IPS-15b (cell line): Measurements from ENCODE around the gene FOXD2.
"Not testable (repeated sequence)": the region's sequence is repeated elsewhere in the genome, so short reads cannot be mapped to it uniquely, and the experiment has no call there.

Source experiments
- H3K27me3 ChIP-seq: one replicate; pipeline ENCODE4 v1.6.1; 2013; ENCODE audit warnings: low read length; ENCODE audit not compliant: control insufficient read depth, insufficient read depth
- H3K36me3 ChIP-seq: one replicate; pipeline ENCODE4 v1.6.1; 2013; ENCODE audit warnings: low read length; ENCODE audit not compliant: control insufficient read depth, insufficient read depth
- H3K4me1 ChIP-seq: one replicate; pipeline ENCODE4 v1.6.1; 2013; ENCODE audit warnings: mild to moderate bottlenecking, low read length; ENCODE audit not compliant: control insufficient read depth, insufficient read depth
- H3K4me3 ChIP-seq: one replicate; pipeline ENCODE4 v1.5.1; 2013; ENCODE audit warnings: low read depth, low read length
- H3K9ac ChIP-seq: one replicate; pipeline ENCODE4 v1.6.1; 2013; ENCODE audit warnings: low read depth, mild to moderate bottlenecking, low read length
- H3K9me3 ChIP-seq: one replicate; pipeline ENCODE4 v1.6.1; 2013; ENCODE audit warnings: mild to moderate bottlenecking, low read length; ENCODE audit not compliant: control insufficient read depth, insufficient read depth

Gene FOXD2

GRCh38 chr1:47444297-47444561 is 6.4 kb downstream of the FOXD2 start:
- Histone ChIP-seq H3K9me3 (no peaks in the 10 kb centered on the region), H3K36me3 (no peaks in the 10 kb centered on the region), H3K9ac (no peak overlapping the region), H3K4me3 (peak overlapping the region; percentile 15), H3K4me1 (peaks cover 7% of the 10 kb centered on the region), H3K27me3 (peaks cover 100% of the 10 kb centered on the region)

- Histone ChIP-seq H3K27me3 (peaks cover 100% of the 10 kb centered on the region), H3K9me3 (no peaks in the 10 kb centered on the region), H3K9ac (no peak overlapping the region), H3K4me1 (peaks cover 7% of the 10 kb centered on the region), H3K4me3 (peak overlapping the region; percentile 30), H3K36me3 (no peaks in the 10 kb centered on the region)
Measured at GRCh38 chr1:47444562-47445465, 7.0 kb downstream of the FOXD2 start.

- H3K4me1 ChIP-seq: peaks cover 7% of the 10 kb centered on the region
- H3K4me3 ChIP-seq: peak overlapping the region; percentile 30
- no peak overlapping the region for H3K9ac ChIP-seq
- H3K36me3 ChIP-seq: no peaks in the 10 kb centered on the region
- H3K27me3 ChIP-seq: peaks cover 100% of the 10 kb centered on the region
- H3K9me3 ChIP-seq: no peaks in the 10 kb centered on the region
Measured at GRCh38 chr1:47445823-47446550, 8.1 kb downstream of the FOXD2 start.

DNA sequence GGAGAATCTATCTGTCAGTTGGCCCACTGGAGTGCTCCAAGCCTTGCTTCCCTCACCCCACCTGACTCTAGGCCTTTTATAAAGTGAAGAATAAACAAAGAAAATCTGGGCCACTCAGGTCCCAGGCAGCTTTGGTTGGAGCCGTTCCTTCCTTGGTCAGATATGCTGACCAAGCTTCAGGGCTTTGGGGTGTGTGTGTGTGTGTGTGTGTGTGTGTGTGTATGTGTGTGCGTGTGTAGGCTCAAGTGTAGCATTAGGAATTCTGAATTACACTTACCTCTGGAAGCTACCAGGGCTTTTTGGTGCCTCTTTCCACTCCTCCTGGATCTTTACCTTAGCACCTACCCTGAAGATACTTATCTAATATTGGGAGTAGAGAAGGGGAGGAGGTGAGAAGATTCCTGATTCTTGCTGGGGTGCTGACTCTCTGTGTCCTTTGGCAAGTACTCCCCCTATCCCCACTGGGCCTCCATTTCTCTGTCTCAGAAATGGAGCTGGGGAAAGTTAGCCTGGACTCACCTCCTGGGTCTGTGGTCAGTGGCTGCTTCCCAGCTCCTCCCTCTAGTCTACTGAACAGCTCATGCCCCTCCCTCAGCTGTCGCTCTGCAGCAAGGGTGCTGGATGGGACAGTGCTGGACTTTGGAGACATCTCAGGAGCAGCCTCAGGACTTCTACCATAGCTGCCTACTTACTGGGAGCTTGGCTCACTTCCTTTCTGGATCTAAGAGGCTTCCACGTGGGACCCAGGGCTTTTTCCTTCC is 10.8 kb downstream of the FOXD2 start:
- H3K4me1 ChIP-seq: peaks cover 7% of the 10 kb centered on the region
- no peaks in the 10 kb centered on the region for H3K9me3 ChIP-seq
- H3K27me3 ChIP-seq: peaks cover 97% of the 10 kb centered on the region
- no peak overlapping the region for H3K4me3 ChIP-seq
- no peaks in the 10 kb centered on the region for H3K36me3 ChIP-seq
- H3K9ac ChIP-seq: no peak overlapping the region

- H3K9ac ChIP-seq: no peak overlapping the region
- H3K4me3 ChIP-seq: peak overlapping the region; percentile 45
- H3K9me3 ChIP-seq: no peaks in the 10 kb centered on the region
- no peaks in the 10 kb centered on the region for H3K36me3 ChIP-seq
- peaks cover 7% of the 10 kb centered on the region for H3K4me1 ChIP-seq
- H3K27me3 ChIP-seq: peaks cover 85% of the 10 kb centered on the region
Measured at GRCh38 chr1:47449822-47450552, 12.1 kb downstream of the FOXD2 start.

DNA sequence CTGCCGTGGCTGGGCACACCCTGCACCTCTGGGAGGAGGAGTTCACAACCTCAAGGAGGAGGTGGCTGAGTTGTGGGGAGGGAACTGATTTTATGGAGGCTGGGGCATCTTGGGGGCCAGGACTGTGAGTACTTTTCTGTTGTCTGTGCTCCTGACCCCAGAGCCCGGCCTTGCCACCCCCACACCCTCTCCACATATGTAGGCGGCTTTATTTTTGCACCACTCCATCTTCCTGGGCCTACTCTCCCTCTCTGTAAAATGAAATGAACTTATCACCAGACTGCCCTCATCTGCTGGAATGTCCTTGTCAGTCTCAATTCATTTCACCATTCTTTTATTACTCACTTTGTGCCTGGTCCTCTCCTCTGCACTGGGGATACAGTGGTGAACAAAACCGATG is 12.8 kb downstream of the FOXD2 start:
- Histone ChIP-seq H3K4me1 (peaks cover 4% of the 10 kb centered on the region), H3K9me3 (no peaks in the 10 kb centered on the region), H3K9ac (no peak overlapping the region), H3K27me3 (peaks cover 82% of the 10 kb centered on the region), H3K4me3 (peak overlapping the region; percentile 45), H3K36me3 (no peaks in the 10 kb centered on the region)

GRCh38 chr1:47452426-47452825 is 14.6 kb downstream of the FOXD2 start:
- H3K9ac ChIP-seq: no peak overlapping the region
- peaks cover 4% of the 10 kb centered on the region for H3K4me1 ChIP-seq
- H3K36me3 ChIP-seq: no peaks in the 10 kb centered on the region
- H3K9me3 ChIP-seq: no peaks in the 10 kb centered on the region
- H3K27me3 ChIP-seq: peaks cover 64% of the 10 kb centered on the region
- H3K4me3 ChIP-seq: no peak overlapping the region

DNA sequence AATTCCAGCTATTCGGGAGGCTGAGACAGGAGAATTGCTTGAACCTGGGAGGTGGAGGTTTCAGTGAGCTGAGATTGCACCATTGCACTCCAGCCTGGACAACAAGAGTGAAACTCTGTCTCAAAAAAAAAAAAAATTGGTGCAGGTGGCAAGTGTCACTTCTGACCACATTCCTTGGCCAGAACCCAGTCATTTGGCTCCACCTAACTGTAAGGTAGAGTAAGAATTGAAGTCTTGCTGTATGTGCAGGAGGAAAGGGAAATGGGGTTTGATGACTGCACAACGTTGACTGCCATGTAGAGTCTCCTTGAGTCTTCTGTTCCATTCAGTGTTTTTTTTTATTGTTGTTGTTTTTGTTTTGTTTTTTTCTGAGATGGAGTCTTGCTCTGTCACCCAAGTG is 16.1 kb downstream of the FOXD2 start:
- not testable (repeated sequence) for H3K4me3 ChIP-seq, H3K36me3 ChIP-seq, H3K9me3 ChIP-seq, H3K4me1 ChIP-seq, H3K9ac ChIP-seq
- peaks cover 56% of the 10 kb centered on the region for H3K27me3 ChIP-seq

- Histone ChIP-seq H3K4me3 (no peak overlapping the region), H3K36me3 (no peaks in the 10 kb centered on the region), H3K27me3 (peaks cover 41% of the 10 kb centered on the region), H3K9me3 (no peaks in the 10 kb centered on the region), H3K9ac (no peak overlapping the region), H3K4me1 (peaks cover 25% of the 10 kb centered on the region)
Measured at GRCh38 chr1:47456250-47456649, 18.4 kb downstream of the FOXD2 start.

- not testable (repeated sequence) for H3K9me3 ChIP-seq, H3K9ac ChIP-seq, H3K36me3 ChIP-seq, H3K4me3 ChIP-seq
- Histone ChIP-seq H3K4me1 (peaks cover 25% of the 10 kb centered on the region), H3K27me3 (peaks cover 40% of the 10 kb centered on the region)
Measured at GRCh38 chr1:47457547-47457946, 19.7 kb downstream of the FOXD2 start.

- H3K9me3 ChIP-seq: no peaks in the 10 kb centered on the region
- H3K36me3 ChIP-seq: no peaks in the 10 kb centered on the region
- peaks cover 33% of the 10 kb centered on the region for H3K27me3 ChIP-seq
- H3K4me1 ChIP-seq: peaks cover 21% of the 10 kb centered on the region
- H3K9ac ChIP-seq: no peak overlapping the region
- peak overlapping the region; percentile 5 for H3K4me3 ChIP-seq
Measured at GRCh38 chr1:47459253-47459788, 21.5 kb downstream of the FOXD2 start.
